Measurements from ENCODE around the gene ETNPPL. TPM values are rescaled to one million over a fixed set of nuclear protein-coding genes. Genes with fewer than 3 reads are reported as not detected.

Gene ETNPPL
- total and polyA plus RNA-seq, 2 of the 13 experiments (the other 11 are each of a cell fraction or from before 2014, with no cell fraction given), result 1.4 to 6.0 TPM

DNA sequence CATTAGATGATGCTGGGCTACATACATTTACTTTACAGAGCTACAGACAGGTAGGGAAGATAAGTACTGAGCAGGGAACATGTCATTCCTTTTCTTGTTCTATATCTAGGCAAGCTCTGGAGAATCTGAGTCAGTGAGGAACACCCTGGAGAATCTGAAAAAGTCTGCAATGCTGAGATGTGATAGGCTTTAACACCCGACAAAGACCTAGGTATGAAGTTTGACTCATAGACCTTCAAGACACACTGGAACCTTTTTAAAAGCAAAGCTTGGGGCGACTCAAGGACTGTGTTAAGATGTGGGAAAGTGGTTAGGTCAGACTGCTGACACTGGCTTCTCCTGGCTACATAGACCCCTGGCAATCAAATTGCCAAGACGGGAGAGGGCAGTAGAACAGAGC lies 69.6 kb downstream of the ETNPPL start:
- Histone ChIP-seq H3K9me3 (ENCODE audit: low read length) (no peaks in the 10 kb centered on the region), H3K79me2 (ENCODE audit: insufficient read depth, low read length) (no peaks in the 10 kb centered on the region), H3K4me1 (ENCODE audit: insufficient read depth, low read length) (0 out of 2 replicates have a peak, but pooled peaks cover 5% of the 10 kb centered on the region), H3K4me2 (ENCODE audit: low read depth, low read length) (no peak overlapping the region), H3K27me3 (ENCODE audit: control insufficient read depth in 1 of 2, insufficient read depth in 2 of 2, low read length in 2 of 2) (no peaks in the 10 kb centered on the region), H3K9ac (ENCODE audit: insufficient read depth, low read depth, low read length) (no peak overlapping the region), H4K20me1 (ENCODE audit: insufficient read depth, low read length) (no peaks in the 10 kb centered on the region), H2AFZ (ENCODE audit: low read length) (no peak overlapping the region), H3K27ac (ENCODE audit: extremely low read length, insufficient read depth, low read length) (no peak overlapping the region), H3K4me3 (replicated peaks in 1 of 3; ENCODE audit: insufficient read depth in 1 of 3, low read depth in 2 of 3, low read length in 3 of 3) (no peak overlapping the region), H3K36me3 (replicated peaks in 1 of 2; ENCODE audit: control insufficient read depth in 1 of 2, insufficient read depth in 2 of 2, low read length in 2 of 2) (no peaks in the 10 kb centered on the region)
- CTCF ChIA-PET (ENCODE audit: low intra/inter-chr PET ratio, low total read pairs), result no interaction called here
- in situ Hi-C loops (cut with HindIII; ENCODE audit: extremely low pct_ligation_motif_present, low pct_unique_long_range_greater_than_20kb), result loop anchor here (25.0 kb wide), 1 partner anchor 719 kb away; no protein-coding TSS in a partner anchor
- no peak for FAIRE-seq
- POLR2A ChIA-PET, result no interaction called here
- intact Hi-C loops (cut with micrococcal nuclease; ENCODE audit: unreplicated experiment), result no loop called here
- ATAC-seq, result no peak
- TF ChIP-seq ZNF451 (CRISPR knock-in tag; IDR thresholded peaks at IDR 0.05) (no peak), ZNF691 (CRISPR knock-in tag; IDR thresholded peaks at IDR 0.05; ENCODE audit: borderline replicate concordance, low read depth) (no peak), SP140L (CRISPR knock-in tag; IDR thresholded peaks at IDR 0.05; ENCODE audit: borderline replicate concordance) (no peak), ATF5 (CRISPR knock-in tag; IDR thresholded peaks at IDR 0.05; ENCODE audit: low read depth) (no peak), ZNF3 (CRISPR knock-in tag; IDR thresholded peaks at IDR 0.05) (no peak), ZNF20 (CRISPR knock-in tag; IDR thresholded peaks at IDR 0.05) (no peak), ZNF780A (CRISPR knock-in tag; IDR thresholded peaks at IDR 0.05) (no peak), SAP130 (CRISPR knock-in tag; IDR thresholded peaks at IDR 0.05; ENCODE audit: low read depth) (no peak), FOSL1 (CRISPR knock-in tag; IDR thresholded peaks at IDR 0.05; ENCODE audit: borderline replicate concordance) (no peak), ZNF546 (CRISPR knock-in tag; conservative IDR thresholded peaks at IDR 0.05) (no peak), NFKB2 (CRISPR knock-in tag; IDR thresholded peaks at IDR 0.05; ENCODE audit: borderline replicate concordance) (no peak), ZNF784 (CRISPR knock-in tag; IDR thresholded peaks at IDR 0.05; ENCODE audit: borderline replicate concordance) (no peak), ZMYM3 (CRISPR knock-in tag; IDR thresholded peaks at IDR 0.05) (no peak), MAFK (conservative IDR thresholded peaks at IDR 0.05 in 1 of 2, IDR thresholded peaks at IDR 0.05 in 1 of 2; ENCODE audit: low read length in 2 of 2) (no peak), LRRFIP1 (CRISPR knock-in tag; conservative IDR thresholded peaks at IDR 0.05) (no peak)
- TF ChIP-seq, protein P1, sequence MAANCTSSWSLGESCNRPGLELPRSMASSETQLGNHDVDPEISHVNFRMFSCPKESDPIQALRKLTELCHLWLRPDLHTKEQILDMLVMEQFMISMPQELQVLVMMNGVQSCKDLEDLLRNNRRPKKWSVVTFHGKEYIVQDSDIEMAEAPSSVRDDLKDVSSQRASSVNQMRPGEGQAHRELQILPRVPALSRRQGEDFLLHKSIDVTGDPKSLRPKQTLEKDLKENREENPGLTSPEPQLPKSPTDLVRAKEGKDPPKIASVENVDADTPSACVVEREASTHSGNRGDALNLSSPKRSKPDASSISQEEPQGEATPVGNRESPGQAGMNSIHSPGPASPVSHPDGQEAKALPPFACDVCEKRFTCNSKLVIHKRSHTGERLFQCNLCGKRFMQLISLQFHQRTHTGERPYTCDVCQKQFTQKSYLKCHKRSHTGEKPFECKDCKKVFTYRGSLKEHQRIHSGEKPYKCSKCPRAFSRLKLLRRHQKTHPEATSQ (CRISPR knock-in tag; IDR thresholded peaks at IDR 0.05; ENCODE audit: borderline replicate concordance), result no peak
- 56% methylated on average over 3 of the region's 3 CpGs for WGBS (ENCODE audit: low lambda C conversion rate)
- DNase-seq (ENCODE audit: low spot score), result no peak
- BruUV-seq (replicated peaks), result no TSS peak

Data from HepG2 (cell line).